ENCODE results near the gene ACADS. TPM values are rescaled to one million over a fixed set of nuclear protein-coding genes. Genes with fewer than 3 reads are reported as not detected.

Gene ACADS
- total RNA-seq, 1 experiment from 2014 or later: 15.9 TPM

- DNase-seq (ENCODE audit: low read depth, low spot score): no peak
- TF ChIP-seq TCF7L2 (IDR thresholded peaks at IDR 0.05; ENCODE audit: low read depth, low read length): no peak
- TF ChIP-seq REST (IDR thresholded peaks at IDR 0.05; ENCODE audit: insufficient read depth in 1 of 2, low read depth in 2 of 2, low read length in 1 of 2): no peak
- TF ChIP-seq POLR2AphosphoS5 (IDR thresholded peaks at IDR 0.05; ENCODE audit: low read depth, low read length): no peak
- TF ChIP-seq CTCF (IDR thresholded peaks at IDR 0.05): no peak
- no peak for TF ChIP-seq SIN3A (IDR thresholded peaks at IDR 0.05; ENCODE audit: borderline replicate concordance, insufficient read depth, low read depth, low read length)
- H3K4me3 ChIP-seq (ENCODE audit: low read depth in 2 of 2, low read length in 2 of 2): no peak overlapping the region
- no peaks in the 10 kb centered on the region for H3K9me3 ChIP-seq (ENCODE audit: control insufficient read depth, insufficient read depth, low read depth, low read length)
- no TSS peak for BruUV-seq (replicated peaks)
- H3K27me3 ChIP-seq (ENCODE audit: control insufficient read depth, insufficient read depth, low read length): no peaks in the 10 kb centered on the region
- H3K36me3 ChIP-seq (ENCODE audit: control insufficient read depth, insufficient read depth, low read length): peaks cover 15% of the 10 kb centered on the region
- H3K27ac ChIP-seq (ENCODE audit: low read length): no peak overlapping the region
- CTCF ChIA-PET: interaction anchor here (1.1 kb wide), 1 partner anchor 45 kb away, joined by 3 read pairs; no protein-coding TSS in a partner anchor
- POLR2A ChIA-PET: no interaction called here
- peaks cover 25% of the 10 kb centered on the region for H3K4me1 ChIP-seq (ENCODE audit: control insufficient read depth, insufficient read depth, low read length)
- ATAC-seq: no peak
- intact Hi-C loops (cut with micrococcal nuclease; ENCODE audit: unreplicated experiment) (no loop called here), in situ Hi-C loops (cut with HindIII; ENCODE audit: low pct_unique_long_range_greater_than_20kb, low sequenced_read_pairs) (no loop called here)
These were observed 31.8 kb upstream of the ACADS start for GRCh38 chr12:120693848-120694247.

- Histone ChIP-seq H3K9me3 (ENCODE audit: control insufficient read depth, insufficient read depth, low read depth, low read length) (no peaks in the 10 kb centered on the region), H3K4me1 (ENCODE audit: control insufficient read depth, insufficient read depth, low read length) (peaks cover 5% of the 10 kb centered on the region; the same call in 1 of the 2 replicates), H3K27me3 (ENCODE audit: control insufficient read depth, insufficient read depth, low read length) (no peaks in the 10 kb centered on the region), H3K4me3 (ENCODE audit: low read depth in 2 of 2, low read length in 2 of 2) (no peak overlapping the region), H3K36me3 (ENCODE audit: control insufficient read depth, insufficient read depth, low read length) (peaks cover 17% of the 10 kb centered on the region), H3K27ac (ENCODE audit: low read length) (no peak overlapping the region)
- CTCF ChIA-PET: no interaction called here
- ATAC-seq (no peak), DNase-seq (ENCODE audit: low read depth, low spot score) (no peak)
- intact Hi-C loops (cut with micrococcal nuclease; ENCODE audit: unreplicated experiment): no loop called here
- in situ Hi-C loops (cut with HindIII; ENCODE audit: low pct_unique_long_range_greater_than_20kb, low sequenced_read_pairs): no loop called here
- POLR2A ChIA-PET: no interaction called here
- no peak for TF ChIP-seq REST (IDR thresholded peaks at IDR 0.05; ENCODE audit: insufficient read depth in 1 of 2, low read depth in 2 of 2, low read length in 1 of 2)
- no peak for TF ChIP-seq CTCF (IDR thresholded peaks at IDR 0.05)
- TF ChIP-seq SIN3A (IDR thresholded peaks at IDR 0.05; ENCODE audit: borderline replicate concordance, insufficient read depth, low read depth, low read length): no peak
- no peak for TF ChIP-seq TCF7L2 (IDR thresholded peaks at IDR 0.05; ENCODE audit: low read depth, low read length)
- no peak for TF ChIP-seq POLR2AphosphoS5 (IDR thresholded peaks at IDR 0.05; ENCODE audit: low read depth, low read length)
- BruUV-seq (replicated peaks): no TSS peak
These were observed 29.0 kb upstream of the ACADS start for GRCh38 chr12:120696626-120697025.
